Neural crest cell (in vitro differentiated cells): ENCODE results near the gene CCDC3. TPM values are rescaled to one million over a fixed set of nuclear protein-coding genes. Genes with fewer than 3 reads are reported as not detected.

ENCODE experiments used
- DNase-seq: peaks from one replicate; pipeline ENCODE4 v3.0.0; 2021; ENCODE audit warnings: low read depth, mixed read lengths, low spot score
- H3K27ac Mint-ChIP-seq: one replicate; pipeline ENCODE4 v1.8.0; 2021; ENCODE audit warnings: mild to moderate bottlenecking, mixed read lengths; ENCODE audit not compliant: unreplicated experiment
- H3K27me3 Mint-ChIP-seq: 2 replicates; pipeline ENCODE4 v1.8.0; 2021; ENCODE audit warnings: low read depth, mild to moderate bottlenecking, mixed read lengths
- H3K36me3 Mint-ChIP-seq: 2 replicates; pipeline ENCODE4 v1.8.0; 2021; ENCODE audit warnings: low read depth, mild to moderate bottlenecking, mixed read lengths
- H3K4me1 Mint-ChIP-seq: 2 replicates; pipeline ENCODE4 v1.8.0; 2021; ENCODE audit warnings: mixed read lengths
- H3K4me3 Mint-ChIP-seq: one replicate; pipeline ENCODE4 v1.8.0; 2021; ENCODE audit warnings: mild to moderate bottlenecking, mixed read lengths
- H3K9me3 Mint-ChIP-seq: 2 replicates; pipeline ENCODE4 v1.8.0; 2021; ENCODE audit warnings: mixed read lengths
- total RNA-seq: library from RNA; stranded (reverse); gene quantifications from 2 replicates; pipeline ENCODE4 v1.2.1, GENCODE V29; 2021
- TF ChIP-seq, protein P1 (sequence below): fragments of 200-600 bp; sonication (generic); conservative IDR thresholded peaks from 2 replicates; pipeline ENCODE4 v1.5.0; 2021; ENCODE audit warnings: antibody characterized with exemption, mild to moderate bottlenecking

Gene CCDC3
- total RNA-seq, 1 donor from 2014 or later, result 6.1 TPM

DNA sequence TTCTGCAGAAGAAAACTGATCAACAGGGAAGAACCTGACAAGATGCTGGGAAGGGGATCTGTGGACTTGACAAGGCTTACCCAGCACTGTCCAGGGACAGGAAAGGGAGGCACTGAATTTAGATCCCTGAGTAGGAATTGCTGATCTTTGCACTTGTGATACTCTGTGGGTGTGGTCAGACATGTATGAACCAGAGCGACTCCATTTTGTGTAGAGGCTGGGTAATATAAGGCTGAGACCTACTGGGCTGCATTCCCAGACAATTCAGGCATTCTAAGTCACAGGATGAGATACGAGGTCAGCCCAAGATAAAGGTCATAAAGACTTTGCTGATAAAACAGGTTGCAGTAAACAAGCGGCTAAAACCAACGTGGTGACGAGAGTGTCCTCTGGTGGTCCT is 60.7 kb downstream of the CCDC3 start:
- DNase-seq, result no peak
- no peak overlapping the region for H3K27ac Mint-ChIP-seq
- no peaks in the 10 kb centered on the region for H3K9me3 Mint-ChIP-seq
- H3K4me1 Mint-ChIP-seq, result no peaks in the 10 kb centered on the region
- TF ChIP-seq, protein P1, sequence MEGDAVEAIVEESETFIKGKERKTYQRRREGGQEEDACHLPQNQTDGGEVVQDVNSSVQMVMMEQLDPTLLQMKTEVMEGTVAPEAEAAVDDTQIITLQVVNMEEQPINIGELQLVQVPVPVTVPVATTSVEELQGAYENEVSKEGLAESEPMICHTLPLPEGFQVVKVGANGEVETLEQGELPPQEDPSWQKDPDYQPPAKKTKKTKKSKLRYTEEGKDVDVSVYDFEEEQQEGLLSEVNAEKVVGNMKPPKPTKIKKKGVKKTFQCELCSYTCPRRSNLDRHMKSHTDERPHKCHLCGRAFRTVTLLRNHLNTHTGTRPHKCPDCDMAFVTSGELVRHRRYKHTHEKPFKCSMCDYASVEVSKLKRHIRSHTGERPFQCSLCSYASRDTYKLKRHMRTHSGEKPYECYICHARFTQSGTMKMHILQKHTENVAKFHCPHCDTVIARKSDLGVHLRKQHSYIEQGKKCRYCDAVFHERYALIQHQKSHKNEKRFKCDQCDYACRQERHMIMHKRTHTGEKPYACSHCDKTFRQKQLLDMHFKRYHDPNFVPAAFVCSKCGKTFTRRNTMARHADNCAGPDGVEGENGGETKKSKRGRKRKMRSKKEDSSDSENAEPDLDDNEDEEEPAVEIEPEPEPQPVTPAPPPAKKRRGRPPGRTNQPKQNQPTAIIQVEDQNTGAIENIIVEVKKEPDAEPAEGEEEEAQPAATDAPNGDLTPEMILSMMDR, result no peak
- no peaks in the 10 kb centered on the region for H3K36me3 Mint-ChIP-seq
- H3K4me3 Mint-ChIP-seq, result no peak overlapping the region
- no peaks in the 10 kb centered on the region for H3K27me3 Mint-ChIP-seq

- TF ChIP-seq, protein P1, result no peak
- no peaks in the 10 kb centered on the region for H3K9me3 Mint-ChIP-seq
- no peak for DNase-seq
- H3K4me1 Mint-ChIP-seq, result no peaks in the 10 kb centered on the region
- H3K4me3 Mint-ChIP-seq, result no peak overlapping the region
- H3K36me3 Mint-ChIP-seq, result no peaks in the 10 kb centered on the region
- H3K27ac Mint-ChIP-seq, result no peak overlapping the region
- no peaks in the 10 kb centered on the region for H3K27me3 Mint-ChIP-seq
Observed at GRCh38 chr10:12938271-12938670, 63.2 kb downstream of the CCDC3 start.

DNA sequence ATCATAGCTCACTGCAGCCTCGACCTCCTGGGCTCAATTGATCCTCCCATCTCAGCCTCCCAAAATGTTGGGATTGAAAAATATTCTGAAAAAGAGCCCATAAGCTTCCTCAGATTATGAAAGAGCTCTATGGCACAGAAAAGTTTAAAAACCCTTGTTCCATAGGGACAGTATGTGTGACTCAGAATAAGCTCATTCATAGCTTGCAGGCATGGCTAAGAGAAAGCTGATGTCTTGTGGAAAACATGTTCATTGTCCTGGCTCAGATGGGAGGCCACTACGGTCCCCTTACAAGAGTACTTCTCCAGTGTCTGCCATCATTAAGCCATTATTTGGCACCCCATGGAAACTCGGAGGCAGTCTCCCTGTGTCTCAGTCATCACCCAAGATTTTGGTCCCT is 64.0 kb downstream of the CCDC3 start:
- no peaks in the 10 kb centered on the region for H3K9me3 Mint-ChIP-seq
- H3K4me1 Mint-ChIP-seq, result no peaks in the 10 kb centered on the region
- no peak overlapping the region for H3K4me3 Mint-ChIP-seq
- H3K27ac Mint-ChIP-seq, result no peak overlapping the region
- TF ChIP-seq, protein P1, result no peak
- no peaks in the 10 kb centered on the region for H3K36me3 Mint-ChIP-seq
- H3K27me3 Mint-ChIP-seq, result no peaks in the 10 kb centered on the region
- DNase-seq, result no peak

- TF ChIP-seq, protein P1, result no peak
- Mint-ChIP-seq H3K4me3 (no peak overlapping the region), H3K36me3 (no peaks in the 10 kb centered on the region), H3K4me1 (no peaks in the 10 kb centered on the region), H3K9me3 (no peaks in the 10 kb centered on the region), H3K27me3 (no peaks in the 10 kb centered on the region), H3K27ac (no peak overlapping the region)
- DNase-seq, result no peak
Observed at GRCh38 chr10:12934777-12935176, 66.7 kb downstream of the CCDC3 start.

GRCh38 chr10:12929381-12929780 is 72.1 kb downstream of the CCDC3 start:
- TF ChIP-seq, protein P1, result no peak
- no peak for DNase-seq
- Mint-ChIP-seq H3K4me3 (no peak overlapping the region), H3K27me3 (no peaks in the 10 kb centered on the region), H3K9me3 (no peaks in the 10 kb centered on the region), H3K36me3 (no peaks in the 10 kb centered on the region), H3K4me1 (no peaks in the 10 kb centered on the region), H3K27ac (no peak overlapping the region)

- TF ChIP-seq, protein P1, result no peak
- H3K36me3 Mint-ChIP-seq, result no peaks in the 10 kb centered on the region
- no peaks in the 10 kb centered on the region for H3K4me1 Mint-ChIP-seq
- H3K27ac Mint-ChIP-seq, result no peak overlapping the region
- no peak for DNase-seq
- no peak overlapping the region for H3K4me3 Mint-ChIP-seq
- no peaks in the 10 kb centered on the region for H3K9me3 Mint-ChIP-seq
- no peaks in the 10 kb centered on the region for H3K27me3 Mint-ChIP-seq
Observed at GRCh38 chr10:12928571-12928970, 72.9 kb downstream of the CCDC3 start.
